ENCODE measurements around the gene WASF2.

Gene WASF2

DNA sequence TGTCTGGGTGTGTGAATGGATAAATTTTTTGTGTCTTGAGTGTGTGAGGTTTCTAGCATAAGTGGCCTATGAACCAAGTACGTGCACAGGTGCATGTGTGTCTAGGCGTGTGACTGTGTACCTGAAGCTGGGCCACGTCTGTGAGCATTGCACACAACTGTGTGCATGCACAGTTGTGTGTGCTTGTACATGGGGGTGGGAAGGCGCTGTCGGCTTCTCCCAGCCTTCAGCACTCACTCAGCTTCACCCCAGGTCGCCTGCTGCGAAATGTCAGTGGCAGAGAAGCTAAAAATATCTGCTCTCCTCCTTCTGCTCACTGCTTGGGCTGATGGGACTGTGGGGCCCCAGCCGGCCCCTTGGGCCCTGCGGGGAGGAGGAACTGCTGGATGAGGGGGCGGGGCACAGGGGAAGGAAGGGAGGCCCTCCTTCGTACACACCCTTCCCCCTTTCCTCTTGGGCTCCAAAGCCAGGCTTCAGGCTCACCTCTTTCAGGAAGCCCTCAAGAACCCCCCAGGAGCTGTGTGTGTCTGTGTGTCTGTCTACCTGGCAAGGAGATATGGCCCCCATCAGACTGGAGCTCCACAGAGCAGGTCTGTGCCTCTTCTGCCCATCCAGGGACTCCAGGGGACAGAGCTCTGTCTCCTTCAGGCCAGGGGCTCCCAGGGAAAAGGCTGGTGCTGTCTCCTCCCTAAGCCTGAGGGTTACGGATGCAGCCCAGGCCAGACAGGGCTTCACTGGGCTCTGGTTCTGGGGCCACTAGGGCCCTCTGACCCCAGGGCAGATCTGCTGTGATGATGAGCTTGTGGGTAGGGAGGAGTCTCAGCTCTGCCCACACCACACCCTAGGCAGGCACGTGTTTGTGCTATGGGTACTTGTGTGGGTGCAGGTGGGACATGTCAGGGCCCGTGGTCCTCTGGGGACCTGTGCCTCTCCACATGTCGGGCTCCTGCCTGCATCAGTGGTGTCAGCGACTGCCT is 35.6 kb upstream of the WASF2 start:
- DNase-seq (ENCODE audit: low spot score) = peak; percentile 89
- TF ChIP-seq, protein P1, sequence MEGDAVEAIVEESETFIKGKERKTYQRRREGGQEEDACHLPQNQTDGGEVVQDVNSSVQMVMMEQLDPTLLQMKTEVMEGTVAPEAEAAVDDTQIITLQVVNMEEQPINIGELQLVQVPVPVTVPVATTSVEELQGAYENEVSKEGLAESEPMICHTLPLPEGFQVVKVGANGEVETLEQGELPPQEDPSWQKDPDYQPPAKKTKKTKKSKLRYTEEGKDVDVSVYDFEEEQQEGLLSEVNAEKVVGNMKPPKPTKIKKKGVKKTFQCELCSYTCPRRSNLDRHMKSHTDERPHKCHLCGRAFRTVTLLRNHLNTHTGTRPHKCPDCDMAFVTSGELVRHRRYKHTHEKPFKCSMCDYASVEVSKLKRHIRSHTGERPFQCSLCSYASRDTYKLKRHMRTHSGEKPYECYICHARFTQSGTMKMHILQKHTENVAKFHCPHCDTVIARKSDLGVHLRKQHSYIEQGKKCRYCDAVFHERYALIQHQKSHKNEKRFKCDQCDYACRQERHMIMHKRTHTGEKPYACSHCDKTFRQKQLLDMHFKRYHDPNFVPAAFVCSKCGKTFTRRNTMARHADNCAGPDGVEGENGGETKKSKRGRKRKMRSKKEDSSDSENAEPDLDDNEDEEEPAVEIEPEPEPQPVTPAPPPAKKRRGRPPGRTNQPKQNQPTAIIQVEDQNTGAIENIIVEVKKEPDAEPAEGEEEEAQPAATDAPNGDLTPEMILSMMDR (IDR thresholded peaks at IDR 0.05; ENCODE audit: extremely low read depth, missing control alignments) = no peak

GRCh38 chr1:27523337-27524020 is 33.5 kb upstream of the WASF2 start:
- TF ChIP-seq, protein P1 (IDR thresholded peaks at IDR 0.05; ENCODE audit: extremely low read depth, missing control alignments) = no peak
- no peak for DNase-seq (ENCODE audit: low spot score)

GRCh38 chr1:27522432-27523336 is 32.7 kb upstream of the WASF2 start:
- DNase-seq (ENCODE audit: low spot score) = no peak
- TF ChIP-seq, protein P1 (IDR thresholded peaks at IDR 0.05; ENCODE audit: extremely low read depth, missing control alignments) = no peak

GRCh38 chr1:27521861-27522431 is 32.0 kb upstream of the WASF2 start:
- TF ChIP-seq, protein P1 (IDR thresholded peaks at IDR 0.05; ENCODE audit: extremely low read depth, missing control alignments) = no peak
- DNase-seq (ENCODE audit: low spot score) = no peak

- no peak for DNase-seq (ENCODE audit: low spot score)
- TF ChIP-seq, protein P1 (IDR thresholded peaks at IDR 0.05; ENCODE audit: extremely low read depth, missing control alignments) = no peak
Measured at GRCh38 chr1:27521336-27521831, 31.4 kb upstream of the WASF2 start.

DNA sequence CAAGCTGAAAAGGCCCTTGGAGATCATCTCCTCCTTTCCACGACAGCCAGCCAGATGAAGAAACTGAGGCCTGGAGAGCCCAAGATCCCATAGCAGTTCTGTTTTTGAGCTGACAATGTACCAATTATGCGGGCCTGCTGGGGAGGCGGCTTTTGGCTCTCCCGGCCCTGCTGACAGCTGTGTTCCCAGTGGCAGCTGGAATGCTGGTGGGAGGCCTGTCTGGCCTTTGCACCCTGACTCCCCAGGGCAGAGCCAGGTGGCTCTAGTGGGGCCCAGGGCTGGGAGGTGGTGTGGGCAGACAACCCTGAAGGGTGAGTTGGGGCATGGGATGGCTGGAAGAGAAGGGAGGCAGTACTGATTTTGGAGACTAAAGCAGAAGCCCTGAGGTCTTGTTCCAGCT is 30.7 kb upstream of the WASF2 start:
- TF ChIP-seq, protein P1 (IDR thresholded peaks at IDR 0.05; ENCODE audit: extremely low read depth, missing control alignments) = no peak
- no peak for DNase-seq (ENCODE audit: low spot score)

Data from GM20000 (cell line).